PC-3 (cell line): ENCODE results near the gene MAPK7. TPM values are rescaled to one million over a fixed set of nuclear protein-coding genes. Genes with fewer than 3 reads are reported as not detected.

Experiments used
- ATAC-seq: fragments of 200-7000 bp; cut with Tn5 transposase; 2 replicates; pipeline ENCODE4 v1.9.1; 2020; ENCODE audit warnings: mild to moderate bottlenecking, moderate library complexity
- BruUV-seq: library from RNA; stranded (reverse); fragments of 400-500 nt; replicated peaks from 2 replicates; lab custom pipeline; 2021; lab: Mats Ljungman, UMichigan
- CTCF ChIA-PET: fragments of 300-600 bp; sonication (Branson Sonifier 250); formaldehyde crosslinking; loops from one replicate; lab custom pipeline; 2022; ENCODE audit warnings: antibody characterized with exemption; lab: Charles Lee
- POLR2A ChIA-PET: fragments of 300-600 bp; sonication (Branson Sonifier 250); formaldehyde crosslinking; loops from one replicate; lab custom pipeline; 2022; ENCODE audit warnings: antibody characterized with exemption; ENCODE audit not compliant: unreplicated experiment; lab: Charles Lee
- DNase-seq: peaks from one replicate; pipeline ENCODE4 v3.0.0-alpha.2; 2015
- H2AFZ ChIP-seq: fragments of 300-600 bp; sonication (generic); 2 replicates; pipeline ENCODE4 v1.6.0; 2016; ENCODE audit warnings: antibody characterized with exemption, low read length
- H3F3A ChIP-seq: fragments of 300-600 bp; sonication (generic); one replicate; pipeline ENCODE4 v1.6.0; 2017; ENCODE audit warnings: antibody characterized with exemption, low read length, control low read depth, mild to moderate bottlenecking; ENCODE audit not compliant: unreplicated experiment
- H3K27ac ChIP-seq: fragments of 300-600 bp; sonication (generic); 2 replicates; pipeline ENCODE4 v1.5.1; 2016; ENCODE audit warnings: mild to moderate bottlenecking, low read length
- H3K27me3 ChIP-seq: fragments of 300-600 bp; sonication (generic); 2 replicates; pipeline ENCODE4 v1.6.1; 2016; ENCODE audit warnings: low read length, mixed read lengths
- H3K36me3 ChIP-seq: fragments of 300-600 bp; sonication (generic); 2 replicates; pipeline ENCODE4 v1.6.1; 2016; ENCODE audit warnings: low read depth, mixed run types, low read length, mixed read lengths
- H3K4me1 ChIP-seq: fragments of 300-600 bp; sonication (generic); 2 replicates; pipeline ENCODE4 v1.5.1; 2016; ENCODE audit warnings: low read length; ENCODE audit not compliant: insufficient read depth
- H3K4me2 ChIP-seq: fragments of 300-600 bp; sonication (generic); 2 replicates; pipeline ENCODE4 v1.6.0; 2016; ENCODE audit warnings: low read length
- H3K4me3 ChIP-seq: fragments of 300-600 bp; sonication (generic); 2 replicates; pipeline ENCODE4 v1.5.1; 2016; ENCODE audit warnings: mild to moderate bottlenecking, low read length, mixed read lengths
- H3K79me2 ChIP-seq: fragments of 300-600 bp; sonication (generic); 2 replicates; pipeline ENCODE4 v1.6.1; 2017; ENCODE audit warnings: low read length, mixed read lengths
- H3K9ac ChIP-seq: fragments of 300-600 bp; sonication (generic); 2 replicates; pipeline ENCODE4 v1.6.0; 2016; ENCODE audit warnings: mild to moderate bottlenecking, low read length
- H3K9me2 ChIP-seq: fragments of 300-600 bp; sonication (generic); replicated peaks from 2 replicates; pipeline ENCODE4 v1.6.1; 2016; ENCODE audit warnings: mixed run types, low read length, mixed read lengths
- H3K9me3 ChIP-seq: fragments of 300-600 bp; sonication (generic); 2 replicates; pipeline ENCODE4 v1.6.1; 2016; ENCODE audit warnings: low read length, mixed read lengths
- H4K20me1 ChIP-seq: fragments of 300-600 bp; sonication (generic); 2 replicates; pipeline ENCODE4 v1.6.1; 2016; ENCODE audit warnings: low read length, mixed read lengths
- EZH2 ChIP-seq: fragments of 300-600 bp; sonication (generic); IDR thresholded peaks from one replicate; pipeline ENCODE4 v1.6.1; 2017; ENCODE audit warnings: antibody characterized with exemption, mild to moderate bottlenecking, low read length; ENCODE audit not compliant: unreplicated experiment
- EZH2phosphoT487 ChIP-seq: fragments of 300-600 bp; sonication (generic); IDR thresholded peaks from 2 replicates; pipeline ENCODE4 v1.6.1; 2018; ENCODE audit warnings: mild to moderate bottlenecking, antibody characterized with exemption, low read length, borderline replicate concordance
- intact Hi-C: fragments of 100-400 bp; cut with micrococcal nuclease; formaldehyde crosslinking; loops from 2 replicates; pipeline ENCODE4 v1.9.0; 2023
- total RNA-seq: library from RNA; depleted of rRNA; stranded (reverse); fragments of >200 nt; gene quantifications from 2 replicates; pipeline ENCODE4 v1.2.3, GENCODE V29; 2014
- TF ChIP-seq, protein P1 (sequence below): fragments of 300-600 bp; sonication (generic); conservative IDR thresholded peaks from 2 replicates; pipeline ENCODE4 v1.5.1; 2017; ENCODE audit warnings: antibody characterized with exemption, low read depth, mild to moderate bottlenecking, low read length

Gene MAPK7
- total RNA-seq, 1 experiment from 2014 or later = 9.8 TPM

DNA sequence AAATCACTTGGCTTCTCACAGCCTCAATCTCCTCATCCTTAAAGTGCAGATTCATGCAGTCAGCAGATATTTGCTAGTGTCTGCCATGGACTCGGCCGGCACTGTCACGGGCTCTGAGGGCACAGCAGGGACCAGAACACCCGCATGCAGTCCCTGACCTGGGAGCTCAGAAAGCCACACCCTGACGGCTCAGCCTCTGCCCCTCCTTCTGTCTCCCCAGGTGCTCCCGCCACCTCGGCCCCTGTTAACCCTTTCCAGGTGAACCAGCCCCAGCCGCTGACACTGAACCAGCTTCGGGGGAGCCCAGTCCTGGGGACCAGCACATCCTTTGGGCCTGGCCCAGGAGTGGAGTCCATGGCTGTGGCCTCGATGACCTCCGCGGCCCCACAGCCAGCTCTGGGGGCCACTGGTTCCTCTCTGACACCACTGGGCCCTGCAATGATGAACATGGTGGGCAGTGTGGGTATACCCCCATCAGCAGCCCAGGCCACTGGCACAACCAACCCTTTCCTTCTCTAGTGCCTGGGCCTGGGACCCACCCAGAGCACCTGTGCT lies 44.5 kb upstream of the MAPK7 start:
- no peaks in the 10 kb centered on the region for H3F3A ChIP-seq
- no peak overlapping the region for H3K9ac ChIP-seq
- H3K4me3 ChIP-seq = no peak overlapping the region
- no peak for ATAC-seq
- no peaks in the 10 kb centered on the region for H3K79me2 ChIP-seq
- no peaks in the 10 kb centered on the region for H4K20me1 ChIP-seq
- intact Hi-C loops = no loop called here
- no peaks in the 10 kb centered on the region for H3K9me2 ChIP-seq
- H3K27me3 ChIP-seq = no peaks in the 10 kb centered on the region
- H3K36me3 ChIP-seq = no peaks in the 10 kb centered on the region
- H2AFZ ChIP-seq = no peak overlapping the region
- no peaks in the 10 kb centered on the region for H3K9me3 ChIP-seq
- ChIA-PET CTCF (no interaction called here), POLR2A (no interaction called here)
- H3K27ac ChIP-seq = no peak overlapping the region
- BruUV-seq = no TSS peak
- H3K4me2 ChIP-seq = no peak overlapping the region
- no peak for DNase-seq
- TF ChIP-seq, protein P1, sequence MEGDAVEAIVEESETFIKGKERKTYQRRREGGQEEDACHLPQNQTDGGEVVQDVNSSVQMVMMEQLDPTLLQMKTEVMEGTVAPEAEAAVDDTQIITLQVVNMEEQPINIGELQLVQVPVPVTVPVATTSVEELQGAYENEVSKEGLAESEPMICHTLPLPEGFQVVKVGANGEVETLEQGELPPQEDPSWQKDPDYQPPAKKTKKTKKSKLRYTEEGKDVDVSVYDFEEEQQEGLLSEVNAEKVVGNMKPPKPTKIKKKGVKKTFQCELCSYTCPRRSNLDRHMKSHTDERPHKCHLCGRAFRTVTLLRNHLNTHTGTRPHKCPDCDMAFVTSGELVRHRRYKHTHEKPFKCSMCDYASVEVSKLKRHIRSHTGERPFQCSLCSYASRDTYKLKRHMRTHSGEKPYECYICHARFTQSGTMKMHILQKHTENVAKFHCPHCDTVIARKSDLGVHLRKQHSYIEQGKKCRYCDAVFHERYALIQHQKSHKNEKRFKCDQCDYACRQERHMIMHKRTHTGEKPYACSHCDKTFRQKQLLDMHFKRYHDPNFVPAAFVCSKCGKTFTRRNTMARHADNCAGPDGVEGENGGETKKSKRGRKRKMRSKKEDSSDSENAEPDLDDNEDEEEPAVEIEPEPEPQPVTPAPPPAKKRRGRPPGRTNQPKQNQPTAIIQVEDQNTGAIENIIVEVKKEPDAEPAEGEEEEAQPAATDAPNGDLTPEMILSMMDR = no peak
- H3K4me1 ChIP-seq = no peaks in the 10 kb centered on the region

DNA sequence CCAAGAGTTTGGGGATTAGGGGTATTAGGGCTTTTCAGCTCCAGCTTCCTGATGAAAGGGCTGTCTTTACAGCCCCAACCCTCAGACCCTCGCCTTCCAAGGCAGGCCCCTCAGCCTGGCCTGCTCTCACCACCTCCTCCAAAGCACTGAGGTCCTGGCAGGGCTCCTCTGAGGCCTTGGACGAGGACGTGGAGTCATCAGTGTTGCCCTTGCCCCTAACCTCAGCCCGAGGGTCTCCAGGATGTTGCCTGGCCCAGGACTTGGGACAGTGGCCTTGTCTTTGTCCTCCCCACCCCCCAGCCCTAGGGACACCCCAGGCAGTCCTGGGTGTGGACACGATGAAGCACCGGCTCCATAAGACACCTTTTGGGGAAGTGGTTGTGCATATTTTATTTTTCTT lies 44.0 kb upstream of the MAPK7 start:
- Histone ChIP-seq H4K20me1 (no peaks in the 10 kb centered on the region), H2AFZ (no peak overlapping the region), H3K36me3 (no peaks in the 10 kb centered on the region), H3K9me3 (no peaks in the 10 kb centered on the region), H3K9me2 (no peaks in the 10 kb centered on the region), H3F3A (no peaks in the 10 kb centered on the region), H3K4me1 (no peaks in the 10 kb centered on the region), H3K9ac (no peak overlapping the region), H3K27me3 (no peaks in the 10 kb centered on the region), H3K79me2 (no peaks in the 10 kb centered on the region), H3K4me2 (no peak overlapping the region), H3K4me3 (no peak overlapping the region), H3K27ac (no peak overlapping the region)
- intact Hi-C loops = no loop called here
- no peak for ATAC-seq
- ChIA-PET POLR2A (no interaction called here), CTCF (no interaction called here)
- DNase-seq = no peak
- no TSS peak for BruUV-seq
- TF ChIP-seq EZH2phosphoT487 = no peak
- TF ChIP-seq, protein P1 = no peak
- no peak for TF ChIP-seq EZH2

DNA sequence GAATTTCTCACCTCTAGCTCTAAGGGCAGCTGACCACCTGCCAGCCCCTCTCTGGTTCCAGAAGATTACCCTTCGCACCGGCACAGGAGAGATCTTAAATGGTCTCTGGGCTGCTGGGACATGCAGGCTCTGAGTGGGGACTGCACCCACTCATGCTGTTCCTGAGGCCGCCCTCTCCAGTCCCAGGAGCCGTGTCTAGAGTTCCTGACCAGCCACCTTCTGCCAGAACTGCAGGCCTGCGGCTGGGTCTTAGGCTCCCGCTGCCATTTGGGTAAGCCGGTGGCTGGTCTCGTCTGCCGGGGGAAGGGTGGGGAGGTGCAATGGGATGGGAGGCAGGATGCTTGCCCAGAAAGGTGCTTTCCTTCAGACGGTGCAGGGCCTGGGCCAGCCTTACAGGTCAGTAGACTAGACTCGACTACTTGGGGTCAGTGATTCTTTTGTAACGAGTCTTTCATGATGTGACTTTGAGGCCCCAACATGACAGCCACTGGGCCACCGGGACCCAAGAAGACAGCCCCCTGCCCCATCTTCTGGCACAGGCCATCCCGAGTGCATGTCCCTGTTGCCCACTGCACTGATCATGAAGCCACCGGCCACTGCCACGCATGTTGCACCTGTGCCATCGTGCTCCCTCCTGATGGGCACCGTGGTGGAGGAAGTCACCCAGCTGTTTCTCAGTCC lies 42.2 kb upstream of the MAPK7 start:
- DNase-seq (no peak), ATAC-seq (no peak)
- H3K27ac ChIP-seq = no peak overlapping the region
- no peak overlapping the region for H3K4me3 ChIP-seq
- H3K9ac ChIP-seq = no peak overlapping the region
- no peaks in the 10 kb centered on the region for H3K27me3 ChIP-seq
- H3K9me2 ChIP-seq = no peaks in the 10 kb centered on the region
- no peak overlapping the region for H2AFZ ChIP-seq
- H3F3A ChIP-seq = no peaks in the 10 kb centered on the region
- H3K36me3 ChIP-seq = no peaks in the 10 kb centered on the region
- H4K20me1 ChIP-seq = no peaks in the 10 kb centered on the region
- TF ChIP-seq EZH2 = no peak
- TF ChIP-seq EZH2phosphoT487 = no peak
- TF ChIP-seq, protein P1 = no peak
- no peak overlapping the region for H3K4me2 ChIP-seq
- intact Hi-C loops = no loop called here
- no peaks in the 10 kb centered on the region for H3K79me2 ChIP-seq
- ChIA-PET POLR2A (no interaction called here), CTCF (no interaction called here)
- no TSS peak for BruUV-seq
- no peaks in the 10 kb centered on the region for H3K4me1 ChIP-seq
- H3K9me3 ChIP-seq = no peaks in the 10 kb centered on the region
